Smooth muscle cell (in vitro differentiated cells): ENCODE measurements around the gene ATG16L2. TPM values are rescaled to one million over a fixed set of nuclear protein-coding genes. Genes with fewer than 3 reads are reported as not detected.
"Not testable (repeated sequence)": the region's sequence is repeated elsewhere in the genome, so short reads cannot be mapped to it uniquely, and the experiment has no call there.

Experiments used
- DNase-seq: peaks from one replicate; lab custom pipeline; 2025; ENCODE audit not compliant: unreplicated experiment; lab: John Stamatoyannopoulos, UW
- H2AFZ ChIP-seq: fragments of 200-600 bp; sonication (generic); 2 replicates; pipeline ENCODE4 v1.6.0; 2016; ENCODE audit warnings: antibody characterized with exemption, low read depth, mild to moderate bottlenecking
- H3F3A ChIP-seq: fragments of 200-600 bp; sonication (generic); 2 replicates; pipeline ENCODE4 v1.6.0; 2017; ENCODE audit warnings: antibody characterized with exemption, low read depth
- H3K27ac ChIP-seq: fragments of 200-600 bp; sonication (generic); 2 replicates; pipeline ENCODE4 v1.5.1; 2016; ENCODE audit warnings: low read depth, mild to moderate bottlenecking
- H3K27me3 ChIP-seq: fragments of 200-600 bp; sonication (generic); 2 replicates; pipeline ENCODE4 v1.6.1; 2016; ENCODE audit warnings: low read depth, mild to moderate bottlenecking
- H3K36me3 ChIP-seq: fragments of 200-600 bp; sonication (generic); 2 replicates; pipeline ENCODE4 v1.5.1; 2016; ENCODE audit warnings: low read depth
- H3K4me1 ChIP-seq: fragments of 200-600 bp; sonication (generic); 2 replicates; pipeline ENCODE4 v1.5.1; 2016; ENCODE audit warnings: low read depth
- H3K4me2 ChIP-seq: fragments of 200-600 bp; sonication (generic); 2 replicates; pipeline ENCODE4 v1.6.0; 2016; ENCODE audit warnings: mild to moderate bottlenecking
- H3K4me3 ChIP-seq: fragments of 200-600 bp; sonication (generic); 2 replicates; pipeline ENCODE4 v1.5.1; 2016; ENCODE audit warnings: mild to moderate bottlenecking
- H3K79me2 ChIP-seq: fragments of 200-600 bp; sonication (generic); 2 replicates; pipeline ENCODE4 v1.6.0; 2016; ENCODE audit warnings: low read depth, mild to moderate bottlenecking
- H3K9ac ChIP-seq: fragments of 200-600 bp; sonication (generic); 2 replicates; pipeline ENCODE4 v1.6.0; 2016; ENCODE audit warnings: low read depth
- H3K9me3 ChIP-seq: fragments of 200-600 bp; sonication (generic); replicated peaks from 2 replicates; pipeline ENCODE4 v1.5.1; 2016; ENCODE audit warnings: low read depth
- H4K20me1 ChIP-seq: fragments of 200-600 bp; sonication (generic); 2 replicates; pipeline ENCODE4 v1.6.0; 2016; ENCODE audit warnings: low read depth
- WGBS: methylation state at CpG from one replicate; pipeline ENCODE4 v1.1.7; 2016; ENCODE audit warnings: low lambda C conversion rate; 5-methylcytosine and 5-hydroxymethylcytosine counted together
- polyA plus RNA-seq: library from polyadenylated mRNA; unstranded; fragments of >200 nt; fragmentation: Nextera tagmentation; extraction: Ambion mirVana; gene quantifications from 2 replicates; pipeline ENCODE4 v1.2.1, GENCODE V29; 2016
- total RNA-seq: library from RNA; depleted of rRNA; stranded (reverse); fragments of >200 nt; gene quantifications from 2 replicates; pipeline ENCODE4 v1.2.3, GENCODE V29; 2014
- TF ChIP-seq, protein P1 (sequence below): fragments of 200-600 bp; sonication (generic); IDR thresholded peaks from 2 replicates; pipeline ENCODE4 v1.5.1; 2017; ENCODE audit warnings: borderline replicate concordance, mild to moderate bottlenecking, antibody characterized with exemption; ENCODE audit not compliant: insufficient read depth, poor library complexity, severe bottlenecking

ATG16L2 gene
- total and polyA plus RNA-seq, 2 experiments from 2014 or later: 7.4 to 9.3 TPM

DNA sequence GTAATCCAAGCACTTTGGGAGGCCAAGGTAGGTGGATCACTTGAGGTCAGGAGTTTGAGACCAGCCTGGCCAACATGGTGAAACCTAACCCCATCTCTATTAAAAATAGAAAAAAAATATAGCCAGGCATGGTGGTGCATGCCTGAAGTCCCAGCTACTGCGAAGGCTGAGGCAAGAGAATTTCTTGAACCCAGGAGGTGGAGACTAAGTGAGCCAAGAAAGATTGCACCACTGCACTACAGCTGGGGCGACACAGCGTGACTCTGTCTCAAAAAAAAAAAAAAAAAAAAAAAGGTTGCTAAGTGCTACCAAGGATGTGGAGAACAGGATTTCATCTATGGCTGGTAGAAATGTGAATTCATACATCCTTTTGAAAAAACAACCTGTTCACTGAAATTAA, 36.6 kb downstream of the ATG16L2 start:
- no peaks in the 10 kb centered on the region for H3F3A ChIP-seq
- DNase-seq: no peak
- H3K9me3 ChIP-seq: no peaks in the 10 kb centered on the region
- no peak overlapping the region for H2AFZ ChIP-seq
- H3K27ac ChIP-seq: no peak overlapping the region
- H3K4me3 ChIP-seq: no peak overlapping the region
- H3K9ac ChIP-seq: no peak overlapping the region
- H3K36me3 ChIP-seq: no peaks in the 10 kb centered on the region
- no peaks in the 10 kb centered on the region for H3K79me2 ChIP-seq
- H3K27me3 ChIP-seq: no peaks in the 10 kb centered on the region
- TF ChIP-seq, protein P1, sequence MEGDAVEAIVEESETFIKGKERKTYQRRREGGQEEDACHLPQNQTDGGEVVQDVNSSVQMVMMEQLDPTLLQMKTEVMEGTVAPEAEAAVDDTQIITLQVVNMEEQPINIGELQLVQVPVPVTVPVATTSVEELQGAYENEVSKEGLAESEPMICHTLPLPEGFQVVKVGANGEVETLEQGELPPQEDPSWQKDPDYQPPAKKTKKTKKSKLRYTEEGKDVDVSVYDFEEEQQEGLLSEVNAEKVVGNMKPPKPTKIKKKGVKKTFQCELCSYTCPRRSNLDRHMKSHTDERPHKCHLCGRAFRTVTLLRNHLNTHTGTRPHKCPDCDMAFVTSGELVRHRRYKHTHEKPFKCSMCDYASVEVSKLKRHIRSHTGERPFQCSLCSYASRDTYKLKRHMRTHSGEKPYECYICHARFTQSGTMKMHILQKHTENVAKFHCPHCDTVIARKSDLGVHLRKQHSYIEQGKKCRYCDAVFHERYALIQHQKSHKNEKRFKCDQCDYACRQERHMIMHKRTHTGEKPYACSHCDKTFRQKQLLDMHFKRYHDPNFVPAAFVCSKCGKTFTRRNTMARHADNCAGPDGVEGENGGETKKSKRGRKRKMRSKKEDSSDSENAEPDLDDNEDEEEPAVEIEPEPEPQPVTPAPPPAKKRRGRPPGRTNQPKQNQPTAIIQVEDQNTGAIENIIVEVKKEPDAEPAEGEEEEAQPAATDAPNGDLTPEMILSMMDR: no peak
- H3K4me2 ChIP-seq: no peak overlapping the region
- no peaks in the 10 kb centered on the region for H3K4me1 ChIP-seq
- WGBS: 97% methylated on average over 3 of the region's 3 CpGs
- no peaks in the 10 kb centered on the region for H4K20me1 ChIP-seq

DNA sequence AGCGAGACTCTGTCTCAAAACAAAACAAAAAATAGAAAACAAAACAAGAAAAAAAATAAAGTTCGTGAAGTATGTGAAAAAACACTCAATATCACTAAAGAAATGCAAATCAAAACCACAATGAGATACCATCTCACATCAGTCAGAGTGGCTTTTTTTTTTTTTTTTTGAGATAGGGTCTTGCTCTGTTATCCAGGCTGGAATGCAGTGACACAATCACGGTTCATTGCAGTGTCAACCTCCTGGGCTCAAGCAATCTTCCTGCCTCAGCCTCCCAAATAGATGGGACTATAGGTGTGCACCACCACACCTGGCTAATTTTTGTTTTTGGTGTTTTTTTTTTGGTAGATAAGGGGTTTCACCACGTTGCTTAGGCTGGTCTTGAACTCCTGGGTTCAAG, 37.5 kb downstream of the ATG16L2 start:
- Histone ChIP-seq H3K4me3 (no peak overlapping the region), H3F3A (no peaks in the 10 kb centered on the region), H4K20me1 (no peaks in the 10 kb centered on the region), H3K4me2 (no peak overlapping the region), H3K9me3 (no peaks in the 10 kb centered on the region), H2AFZ (no peak overlapping the region), H3K36me3 (no peaks in the 10 kb centered on the region), H3K79me2 (no peaks in the 10 kb centered on the region), H3K9ac (no peak overlapping the region), H3K27ac (no peak overlapping the region), H3K4me1 (no peaks in the 10 kb centered on the region), H3K27me3 (no peaks in the 10 kb centered on the region)
- DNase-seq: no peak
- TF ChIP-seq, protein P1: no peak
- 92% methylated on average over 4 of the region's 4 CpGs for WGBS

DNA sequence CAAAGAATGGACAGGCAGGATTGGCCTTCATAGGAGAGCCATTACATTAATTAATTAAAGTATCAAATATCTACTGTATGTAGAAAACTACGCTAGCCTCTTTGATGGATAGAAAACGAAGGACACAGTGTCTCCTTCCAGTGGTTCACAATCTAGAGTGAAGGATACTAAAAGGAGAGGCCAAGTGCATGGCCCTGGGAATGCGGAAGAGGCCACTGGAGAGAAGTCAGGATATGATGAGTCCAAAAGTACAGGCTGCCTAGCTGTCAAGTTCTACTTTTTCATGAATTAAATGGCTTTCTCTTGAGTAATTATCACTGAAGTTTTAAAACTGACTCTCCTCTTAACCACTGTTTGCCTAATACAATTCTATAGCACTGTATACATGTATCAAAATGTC, 41.9 kb downstream of the ATG16L2 start:
- Histone ChIP-seq H4K20me1 (no peaks in the 10 kb centered on the region), H3K4me3 (no peak overlapping the region), H3K79me2 (no peaks in the 10 kb centered on the region), H3F3A (no peaks in the 10 kb centered on the region), H3K27me3 (no peaks in the 10 kb centered on the region), H2AFZ (no peak overlapping the region), H3K36me3 (peaks cover 5% of the 10 kb centered on the region), H3K27ac (no peak overlapping the region), H3K4me2 (no peak overlapping the region), H3K4me1 (no peaks in the 10 kb centered on the region), H3K9ac (no peak overlapping the region), H3K9me3 (no peaks in the 10 kb centered on the region)
- TF ChIP-seq, protein P1: no peak
- no peak for DNase-seq
- 92% methylated on average over 3 of the region's 3 CpGs for WGBS

DNA sequence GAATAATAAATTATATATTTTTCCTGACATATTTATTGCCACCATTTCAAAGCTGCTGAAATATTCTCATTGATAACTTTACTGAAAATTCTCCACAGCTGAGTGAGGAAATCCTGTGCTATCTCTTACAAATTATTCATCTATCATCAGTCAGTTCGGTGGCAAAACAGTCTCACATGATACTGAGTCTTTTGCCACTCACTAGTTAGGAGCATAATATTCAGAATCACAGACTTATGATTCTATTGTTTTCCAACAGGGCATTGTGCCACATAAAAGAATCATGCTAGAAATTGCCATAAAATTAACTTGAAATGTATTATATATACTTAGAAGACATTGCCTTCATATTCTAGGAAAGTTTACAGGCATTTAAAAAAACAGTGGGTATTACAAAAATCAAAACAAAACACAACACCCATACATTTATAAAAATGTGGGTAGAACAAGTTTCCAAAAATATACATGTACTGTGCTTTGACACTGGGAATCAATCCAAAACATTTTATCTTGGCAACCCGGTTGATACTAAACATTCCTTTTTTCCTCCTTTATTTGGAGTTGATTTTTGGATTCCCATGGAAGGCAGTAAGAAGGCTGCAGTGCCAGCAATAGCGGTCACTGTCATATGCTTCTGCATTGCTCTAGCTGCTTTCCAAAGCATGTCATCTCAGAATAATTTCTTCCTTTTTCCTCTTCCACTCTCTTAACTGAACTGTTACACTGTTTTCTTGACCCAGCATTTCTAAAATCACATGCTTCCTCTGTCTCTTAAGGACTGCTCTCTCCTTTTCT, 42.5 kb downstream of the ATG16L2 start:
- H3K4me2 ChIP-seq: no peak overlapping the region
- WGBS: 53% methylated on average over 3 of the region's 3 CpGs
- no peak overlapping the region for H2AFZ ChIP-seq
- H3K4me3 ChIP-seq: no peak overlapping the region
- no peaks in the 10 kb centered on the region for H3K4me1 ChIP-seq
- H3K27ac ChIP-seq: no peak overlapping the region
- H3K36me3 ChIP-seq: peaks cover 5% of the 10 kb centered on the region
- H3K9me3 ChIP-seq: no peaks in the 10 kb centered on the region
- H3F3A ChIP-seq: no peaks in the 10 kb centered on the region
- no peaks in the 10 kb centered on the region for H3K27me3 ChIP-seq
- no peaks in the 10 kb centered on the region for H4K20me1 ChIP-seq
- DNase-seq: no peak
- TF ChIP-seq, protein P1: no peak
- H3K79me2 ChIP-seq: no peaks in the 10 kb centered on the region
- H3K9ac ChIP-seq: no peak overlapping the region

DNA sequence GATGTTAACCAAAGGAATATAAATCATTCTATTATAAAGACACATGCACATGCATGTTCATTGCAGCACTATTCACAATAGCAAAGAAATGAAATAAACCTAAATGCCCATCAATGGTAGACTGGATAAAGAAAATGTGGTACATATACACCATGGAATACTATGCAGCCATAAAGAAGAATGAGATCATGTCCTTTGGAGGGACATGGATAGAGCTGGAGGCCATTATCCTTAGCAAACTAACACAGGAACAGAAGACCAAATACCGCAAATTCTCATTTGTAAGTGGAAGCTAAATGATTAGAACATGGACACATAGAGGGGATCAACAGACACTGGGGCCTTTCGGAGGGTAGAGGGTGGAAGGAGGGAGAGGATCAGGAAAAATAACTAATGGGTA, 44.1 kb downstream of the ATG16L2 start:
- not testable (repeated sequence) for H3K36me3 ChIP-seq, H3K27me3 ChIP-seq, H3K27ac ChIP-seq, H3K9ac ChIP-seq, H3K9me3 ChIP-seq, H4K20me1 ChIP-seq, H3K4me1 ChIP-seq, H3F3A ChIP-seq, DNase-seq, H2AFZ ChIP-seq, H3K4me2 ChIP-seq, H3K4me3 ChIP-seq, H3K79me2 ChIP-seq
- WGBS: 94% methylated on average over 2 of the region's 2 CpGs
